CD4-positive, alpha-beta T cell treated with Interleukin-4 for 1 hour (primary cell): ENCODE measurements around the gene ZNF503.
A peak's percentile ranks its signal among the peaks of the same experiment; 100 is the strongest.
"Not testable (repeated sequence)": the region's sequence is repeated elsewhere in the genome, so short reads cannot be mapped to it uniquely, and the experiment has no call there.

ENCODE experiments used
- DNase-seq, 2 donors: peaks; one replicate each; pipeline ENCODE4 v3.0.0-alpha.2; 2020 to 2022

Gene ZNF503

GRCh38 chr10:75392271-75392670 lies 9.3 kb downstream of the ZNF503 start:
- no peak for DNase-seq

- DNase-seq: no peak
Measured at GRCh38 chr10:75390178-75390577, 11.4 kb downstream of the ZNF503 start.

DNA sequence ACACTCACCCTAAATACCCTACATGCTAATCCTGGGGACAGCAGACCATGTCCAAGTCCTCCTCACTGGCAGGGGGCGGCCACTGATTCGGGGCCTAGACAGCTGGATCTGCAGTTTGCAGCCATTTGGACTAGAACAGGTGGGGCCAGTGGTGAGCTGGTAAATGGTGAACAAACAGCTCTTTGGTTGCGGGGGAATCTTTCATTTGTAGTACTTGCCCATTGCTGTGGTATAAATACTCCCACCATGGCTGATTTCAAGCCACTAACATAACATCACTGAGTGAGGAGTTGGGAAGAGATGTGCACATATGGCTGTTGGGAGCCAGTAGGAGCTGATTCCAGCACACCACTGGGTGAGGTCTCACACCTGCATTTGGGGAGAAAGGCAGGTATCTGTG lies 13.5 kb downstream of the ZNF503 start:
- no peak for DNase-seq

DNA sequence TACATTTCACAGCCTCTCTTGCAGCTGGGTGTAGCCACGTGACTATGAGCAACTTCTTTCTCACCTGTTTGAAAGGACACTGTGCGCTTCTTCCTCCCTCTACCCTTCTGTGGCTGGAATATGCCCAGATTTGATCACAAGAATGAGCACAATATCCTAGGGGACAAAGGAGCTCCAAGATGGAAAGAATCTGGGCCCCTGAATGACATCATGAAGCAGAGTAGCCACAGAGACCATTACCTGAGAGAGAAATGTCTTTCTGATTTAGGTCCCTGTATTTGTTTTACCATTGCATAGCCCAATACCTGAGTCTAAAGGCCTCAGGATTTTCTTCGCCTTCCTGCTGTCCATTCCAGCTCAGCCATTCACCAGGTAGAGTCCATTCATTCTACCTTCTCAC lies 15.4 kb downstream of the ZNF503 start:
- DNase-seq: no peak

DNA sequence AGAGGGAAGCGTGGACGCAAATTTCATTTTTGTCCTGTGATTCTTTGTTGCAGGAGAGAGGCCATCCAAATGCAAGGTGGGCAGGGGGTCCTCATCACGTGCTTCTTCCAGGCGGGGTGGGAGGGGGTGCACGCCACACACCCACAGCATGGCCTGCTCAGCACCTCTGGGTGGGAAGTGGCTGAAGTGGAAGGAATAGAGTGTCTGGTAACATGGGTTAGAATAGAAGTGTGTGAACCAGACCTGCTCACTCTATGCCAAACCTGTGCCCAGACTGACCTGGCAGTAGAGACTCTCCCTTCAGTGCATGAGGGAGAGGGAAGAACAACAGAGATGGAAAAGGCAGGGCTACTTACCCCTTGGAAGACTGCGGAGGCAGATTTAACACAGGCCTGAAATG lies 21.7 kb downstream of the ZNF503 start:
- no peak for DNase-seq

DNA sequence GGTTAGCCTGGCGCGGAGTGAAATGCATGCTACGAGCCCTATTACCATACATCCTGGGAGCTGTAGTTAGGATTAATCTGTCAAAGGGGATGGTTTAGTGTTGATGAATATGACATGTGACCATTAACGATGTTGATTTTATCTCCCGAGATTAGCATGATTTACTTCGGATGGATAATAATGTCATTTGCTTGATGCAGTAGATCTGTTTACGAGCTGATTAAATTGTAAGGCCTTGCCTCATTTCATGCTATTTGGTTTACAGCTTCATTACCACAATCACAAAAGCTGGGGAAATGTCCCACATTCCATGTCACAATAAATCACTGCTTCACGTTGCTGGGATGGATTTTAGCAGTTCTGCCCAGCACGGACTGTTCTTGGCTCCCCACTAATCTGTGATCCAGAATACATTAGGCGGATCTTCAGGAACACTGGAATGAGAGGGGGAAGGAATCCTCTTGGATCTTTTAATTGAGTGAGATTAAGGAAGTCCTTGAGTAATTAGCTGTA lies 22.3 kb downstream of the ZNF503 start:
- DNase-seq: no peak

DNA sequence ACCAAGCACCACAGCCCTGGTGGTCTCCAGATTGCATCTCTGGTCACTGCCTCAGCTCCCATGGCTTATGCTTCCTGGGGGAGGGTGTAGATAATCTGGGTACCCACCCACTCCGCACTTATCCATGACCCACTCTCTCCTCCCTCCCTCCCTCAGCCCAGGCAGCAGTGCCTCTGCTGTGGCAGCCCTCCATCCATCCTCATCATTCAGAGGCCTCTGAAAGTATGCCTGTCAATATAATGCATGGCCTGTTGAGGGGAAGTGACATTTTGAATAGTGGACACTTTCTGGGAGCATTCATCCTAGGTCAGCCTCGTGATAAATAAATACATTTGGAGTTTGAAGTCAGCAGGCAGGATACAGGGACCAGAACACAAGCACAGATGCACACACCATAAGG lies 23.2 kb downstream of the ZNF503 start:
- DNase-seq: no peak

GRCh38 chr10:75377869-75378268 lies 23.7 kb downstream of the ZNF503 start:
- DNase-seq: no peak

DNA sequence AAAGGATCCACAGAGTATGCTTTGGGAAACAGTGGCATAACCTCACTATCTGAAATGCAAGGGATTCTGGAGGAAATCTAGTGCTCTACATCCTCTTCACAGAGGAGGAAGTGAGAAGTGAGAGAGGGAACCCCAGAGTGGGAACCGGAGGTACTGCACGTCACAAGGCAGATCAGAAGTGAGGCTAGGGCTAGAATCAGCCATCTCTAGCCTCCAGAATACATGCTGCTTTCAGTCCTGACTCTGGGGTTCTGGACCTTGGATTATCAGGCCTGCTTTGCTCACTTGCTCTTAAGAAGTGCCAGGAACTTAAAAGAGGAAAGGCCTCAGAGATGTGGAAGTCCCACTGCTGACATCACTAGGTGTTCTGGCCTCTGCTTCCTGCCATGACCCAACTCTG lies 25.7 kb downstream of the ZNF503 start:
- peak; percentile 5 to 51 for DNase-seq

- DNase-seq: no peak
Measured at GRCh38 chr10:75371010-75371409, 30.6 kb downstream of the ZNF503 start.

DNA sequence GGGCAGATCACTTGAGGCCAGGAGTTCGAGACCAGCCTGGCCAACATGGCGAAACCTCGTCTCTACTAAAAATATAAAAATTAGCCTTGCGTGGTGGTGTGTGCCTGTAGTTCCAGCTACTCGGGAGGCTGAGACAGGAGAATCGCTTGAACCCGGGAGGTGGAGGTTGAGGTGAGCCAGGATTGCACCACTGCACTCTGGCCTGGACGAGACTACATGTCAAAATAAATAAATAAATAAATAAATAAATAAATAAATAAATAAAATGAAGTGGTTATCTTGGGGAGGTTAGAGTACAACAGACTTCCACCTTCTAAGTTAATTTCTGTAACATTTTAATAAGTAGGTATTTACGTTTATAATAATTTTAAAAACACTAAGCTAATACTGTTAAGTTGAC lies 31.7 kb downstream of the ZNF503 start:
- not testable (repeated sequence) for DNase-seq

GRCh38 chr10:75367901-75368300 lies 33.7 kb downstream of the ZNF503 start:
- no peak for DNase-seq

- DNase-seq: no peak
Measured at GRCh38 chr10:75367021-75367487, 34.5 kb downstream of the ZNF503 start.

DNA sequence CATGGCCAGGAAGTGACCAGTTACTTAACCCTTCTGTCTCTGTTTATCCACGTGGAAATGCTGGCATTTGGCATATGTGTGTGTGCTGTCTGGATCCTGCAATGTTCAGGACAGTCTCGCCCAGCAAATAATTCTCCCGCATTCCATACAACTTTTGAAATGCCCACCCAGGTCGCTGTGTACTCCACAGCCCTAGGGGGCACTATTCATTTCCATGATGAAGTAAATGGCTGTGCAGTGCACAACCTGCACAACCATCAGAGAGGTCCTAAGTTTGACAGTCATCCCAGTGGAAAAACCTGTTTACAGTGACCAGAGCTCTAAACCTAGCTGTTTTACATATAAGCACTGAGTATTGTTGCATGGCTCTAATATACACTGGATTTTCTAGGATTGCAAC lies 38.1 kb downstream of the ZNF503 start:
- no peak for DNase-seq

DNA sequence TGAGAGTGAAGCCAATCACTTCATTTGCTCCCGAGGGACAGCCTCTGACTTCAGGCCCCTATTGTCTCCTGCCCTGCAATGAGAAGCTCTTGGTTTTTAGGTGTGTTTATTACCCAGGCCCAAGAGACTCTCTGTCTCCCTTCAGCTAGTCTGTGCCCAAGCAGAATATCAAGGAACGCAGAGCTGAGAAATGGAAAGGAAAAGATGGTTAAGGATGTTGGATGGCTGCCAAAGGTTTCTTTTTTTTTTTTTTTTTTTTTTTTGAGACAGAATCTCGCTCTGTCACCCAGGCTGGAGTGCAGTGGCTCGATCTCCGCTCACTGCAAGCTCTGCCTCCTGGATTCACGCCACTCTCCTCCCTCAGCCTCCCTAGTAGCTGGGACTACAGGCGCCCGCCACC lies 41.7 kb downstream of the ZNF503 start:
- DNase-seq: not testable (repeated sequence)

DNA sequence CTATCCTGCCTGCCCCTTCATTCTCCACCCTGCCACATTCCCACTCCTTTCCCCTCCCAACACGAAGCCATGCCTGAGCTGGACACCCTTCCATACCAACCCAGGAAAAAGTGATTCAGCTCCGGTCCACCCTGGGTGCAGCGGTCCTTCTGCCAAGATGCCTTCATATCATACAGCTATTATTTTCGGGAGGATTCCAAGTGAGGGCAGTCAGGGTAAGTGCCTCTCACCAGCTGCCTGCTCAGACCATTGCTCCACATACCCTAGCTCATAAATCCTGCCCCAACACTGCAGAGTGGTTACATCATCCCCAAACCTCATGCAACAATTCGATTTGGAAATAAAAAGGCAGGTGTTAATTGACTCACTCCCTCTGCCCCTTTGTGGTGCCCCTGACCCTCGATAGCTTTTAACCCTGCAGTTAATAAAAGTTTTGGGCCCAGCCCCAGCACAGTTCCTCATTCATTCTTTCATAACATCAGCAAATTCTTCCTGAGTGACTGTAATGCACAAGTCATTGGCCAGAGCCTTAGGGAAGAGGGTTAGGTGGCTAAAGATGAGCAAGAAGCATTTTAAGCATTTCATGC lies 42.6 kb downstream of the ZNF503 start:
- peak in 1 of 2 donors; percentile 29 for DNase-seq

- DNase-seq: no peak
Measured at GRCh38 chr10:75358132-75358531, 43.4 kb downstream of the ZNF503 start.

DNA sequence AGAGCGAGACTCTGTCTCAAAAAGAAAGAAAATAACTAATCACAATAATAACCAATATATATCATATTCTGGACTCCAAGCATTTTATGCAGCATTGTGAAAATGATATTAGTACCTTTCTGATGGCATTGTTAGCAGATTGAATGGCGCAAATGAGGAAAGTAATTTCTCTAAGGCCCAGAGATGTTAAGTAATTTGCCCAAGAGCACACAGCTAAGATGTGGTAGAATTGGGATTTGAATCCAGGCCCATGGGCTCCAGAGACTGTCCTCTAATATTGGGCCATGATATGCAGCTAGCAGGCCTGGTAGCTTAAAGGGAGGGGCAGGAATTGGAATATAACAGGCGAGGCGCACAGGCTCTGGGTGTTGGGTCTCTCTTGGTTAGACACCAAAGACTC lies 44.1 kb downstream of the ZNF503 start:
- no peak for DNase-seq

DNA sequence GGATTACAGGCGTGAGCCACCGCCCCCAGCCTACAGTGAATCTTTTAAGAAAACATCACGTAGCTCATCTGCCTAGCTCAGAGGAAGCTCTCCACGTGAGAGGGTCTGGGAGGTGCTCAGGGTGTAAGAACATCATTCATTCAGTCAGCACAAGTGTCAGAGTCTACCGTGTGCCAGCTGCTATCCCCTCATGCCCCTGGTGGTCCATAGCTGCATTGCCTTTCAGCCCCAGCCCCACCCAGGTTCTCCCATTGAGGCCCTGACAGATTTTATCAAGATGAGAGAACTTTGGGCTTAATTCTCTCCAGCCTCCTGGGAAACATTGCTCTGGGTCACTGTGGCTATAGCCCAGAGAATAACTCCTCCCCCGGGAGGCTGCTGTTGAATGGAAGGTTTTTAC lies 45.1 kb downstream of the ZNF503 start:
- no peak for DNase-seq

- DNase-seq: no peak
Measured at GRCh38 chr10:75355706-75356105, 45.9 kb downstream of the ZNF503 start.

- no peak for DNase-seq
Measured at GRCh38 chr10:75353183-75353582, 48.4 kb downstream of the ZNF503 start.

DNA sequence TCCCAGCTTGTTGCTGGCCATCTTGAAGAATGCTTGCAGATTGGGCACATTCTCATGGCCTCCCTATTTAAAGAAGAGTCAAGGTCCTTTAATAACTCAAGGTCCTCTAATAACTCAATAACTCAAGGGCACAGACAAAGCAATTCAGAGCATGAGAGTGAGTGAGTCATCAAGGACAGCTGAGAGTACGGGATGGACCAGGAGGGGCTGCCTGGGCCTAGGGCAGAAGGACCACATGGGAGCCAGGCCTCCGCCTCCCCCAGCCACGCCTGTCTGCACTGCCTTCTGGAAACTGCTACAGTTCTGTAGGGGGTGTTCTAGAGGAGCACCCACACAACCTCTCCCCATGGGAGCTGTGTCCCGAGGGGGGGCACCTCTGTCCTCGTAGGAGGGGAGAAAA lies 48.9 kb downstream of the ZNF503 start:
- no peak for DNase-seq

DNA sequence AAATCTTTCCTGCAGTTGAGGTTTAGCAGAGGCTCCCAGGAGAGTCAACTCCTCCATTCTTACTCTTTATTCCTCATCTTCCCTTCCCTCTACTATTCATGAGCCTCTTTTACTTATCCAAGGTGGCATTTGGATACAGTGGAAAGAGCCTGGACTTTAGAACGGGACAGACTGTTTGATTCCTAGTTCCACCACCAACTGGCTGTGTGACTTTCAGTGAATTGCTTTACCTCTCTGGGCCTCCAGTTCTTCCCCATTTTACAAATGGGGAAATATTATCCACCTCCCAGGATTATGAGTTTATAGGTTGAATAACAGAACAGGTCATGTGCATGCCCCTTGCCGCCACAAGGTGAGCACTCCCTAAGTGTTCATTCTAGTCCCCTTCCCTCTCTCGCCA lies 49.9 kb downstream of the ZNF503 start:
- no peak for DNase-seq

DNA sequence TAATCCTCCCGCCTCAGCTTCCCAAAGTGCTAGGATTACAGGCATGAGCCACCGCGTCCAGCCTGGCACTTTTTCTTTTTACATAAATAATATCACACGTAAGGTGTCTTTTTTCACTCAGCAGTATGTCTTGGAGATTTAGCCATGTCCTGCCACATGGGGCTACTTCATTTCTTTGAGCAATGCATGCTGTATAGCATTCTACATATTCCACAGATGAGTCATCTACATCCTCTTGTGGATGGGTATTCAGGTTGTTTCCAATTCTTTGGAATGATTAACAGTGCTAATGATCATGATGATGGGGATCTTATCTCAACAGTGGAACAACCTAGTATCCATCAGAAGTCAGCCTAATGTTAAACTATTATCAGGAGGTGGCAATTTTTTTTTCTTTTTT lies 50.8 kb downstream of the ZNF503 start:
- no peak for DNase-seq
